ENCODE results near the gene TMEM131L. TPM values are rescaled to one million over a fixed set of nuclear protein-coding genes. Genes with fewer than 3 reads are reported as not detected.

TMEM131L gene
- total and polyA plus RNA-seq, 2 donors (not counting 3 experiments of a cell fraction or from before 2014, with no cell fraction given), result 7.7 to 21.2 TPM

DNA sequence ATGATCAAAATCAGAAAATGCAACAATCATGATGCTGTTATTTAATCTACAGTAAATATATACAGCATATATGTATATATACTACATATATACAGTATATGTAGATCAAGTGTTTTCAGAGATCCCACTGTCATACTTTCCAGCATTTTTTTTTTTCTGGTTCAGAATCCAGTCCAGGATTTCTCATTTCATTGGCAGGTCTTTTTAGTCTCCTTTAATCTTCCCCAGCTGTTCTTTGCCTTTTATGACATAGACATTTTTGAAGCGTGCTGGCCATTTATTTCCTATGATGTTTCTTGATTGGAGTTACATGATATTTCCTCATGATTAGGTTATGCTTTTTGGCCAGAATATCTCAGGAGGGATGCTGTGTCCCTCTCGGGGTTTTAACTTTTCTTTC is 125.9 kb downstream of the TMEM131L start:
- ChIA-PET CTCF (interaction anchor here (0.8 to 1.4 kb wide), 2 partner anchors 159 to 449 kb away, joined by 3 read pairs; no protein-coding TSS in a partner anchor), POLR2A (no interaction called here)
- FAIRE-seq (no peak), DNase-seq (ENCODE audit: low read depth, low spot score) (no peak)
- no peaks in the 10 kb centered on the region for H3K9me3 ChIP-seq (replicated peaks; ENCODE audit: control insufficient read depth, insufficient read depth, low read length)
- H3K9ac ChIP-seq (replicated peaks; ENCODE audit: extremely low read depth, insufficient read depth, low read length), result no peak overlapping the region
- intact Hi-C loops (cut with micrococcal nuclease) (no loop called here), dilution Hi-C loops (cut with MboI; ENCODE audit: extremely low pct_ligation_motif_present, low sequenced_read_pairs) (no loop called here)
- no peaks in the 10 kb centered on the region for H3K27me3 ChIP-seq (ENCODE audit: control insufficient read depth in 2 of 2, insufficient read depth in 2 of 2, low read length in 2 of 2)
- H3K4me1 ChIP-seq (ENCODE audit: control insufficient read depth, extremely low read depth, insufficient read depth, low read length), result no peaks in the 10 kb centered on the region
- H3K4me3 ChIP-seq (replicated peaks in 1 of 3; ENCODE audit: insufficient read depth in 1 of 3, low read depth in 1 of 3, low read length in 3 of 3), result no peak overlapping the region
- H3K79me2 ChIP-seq (ENCODE audit: control insufficient read depth, insufficient read depth, low read length), result no peaks in the 10 kb centered on the region
- H3K4me2 ChIP-seq (ENCODE audit: insufficient read depth, low read length), result no peak overlapping the region
- H3K36me3 ChIP-seq (ENCODE audit: control insufficient read depth in 2 of 2, extremely low read depth in 1 of 2, insufficient read depth in 2 of 2, low read length in 2 of 2), result peaks cover 0 to 4% of the 10 kb centered on the region in 2 experiments
- no peak for TF ChIP-seq POLR2AphosphoS5 (IDR thresholded peaks at IDR 0.05; ENCODE audit: insufficient read depth, low read depth, low read length)
- TF ChIP-seq FOS (IDR thresholded peaks at IDR 0.05; ENCODE audit: borderline replicate concordance, insufficient read depth, low read length), result no peak
- TF ChIP-seq GATA2 (IDR thresholded peaks at IDR 0.05; ENCODE audit: insufficient read depth, insufficient read length, low read depth, low read length), result no peak
- TF ChIP-seq JUN (IDR thresholded peaks at IDR 0.05; ENCODE audit: borderline replicate concordance, insufficient read depth, insufficient read length, low read depth), result no peak
- TF ChIP-seq, protein P1, sequence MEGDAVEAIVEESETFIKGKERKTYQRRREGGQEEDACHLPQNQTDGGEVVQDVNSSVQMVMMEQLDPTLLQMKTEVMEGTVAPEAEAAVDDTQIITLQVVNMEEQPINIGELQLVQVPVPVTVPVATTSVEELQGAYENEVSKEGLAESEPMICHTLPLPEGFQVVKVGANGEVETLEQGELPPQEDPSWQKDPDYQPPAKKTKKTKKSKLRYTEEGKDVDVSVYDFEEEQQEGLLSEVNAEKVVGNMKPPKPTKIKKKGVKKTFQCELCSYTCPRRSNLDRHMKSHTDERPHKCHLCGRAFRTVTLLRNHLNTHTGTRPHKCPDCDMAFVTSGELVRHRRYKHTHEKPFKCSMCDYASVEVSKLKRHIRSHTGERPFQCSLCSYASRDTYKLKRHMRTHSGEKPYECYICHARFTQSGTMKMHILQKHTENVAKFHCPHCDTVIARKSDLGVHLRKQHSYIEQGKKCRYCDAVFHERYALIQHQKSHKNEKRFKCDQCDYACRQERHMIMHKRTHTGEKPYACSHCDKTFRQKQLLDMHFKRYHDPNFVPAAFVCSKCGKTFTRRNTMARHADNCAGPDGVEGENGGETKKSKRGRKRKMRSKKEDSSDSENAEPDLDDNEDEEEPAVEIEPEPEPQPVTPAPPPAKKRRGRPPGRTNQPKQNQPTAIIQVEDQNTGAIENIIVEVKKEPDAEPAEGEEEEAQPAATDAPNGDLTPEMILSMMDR (IDR thresholded peaks at IDR 0.05; ENCODE audit: extremely low read depth in 1 of 2, insufficient read depth in 1 of 2, low read depth in 1 of 2, low read length in 2 of 2), result no peak
- no peak for TF ChIP-seq MYC (IDR thresholded peaks at IDR 0.05; ENCODE audit: low read depth, low read length)
- H3K9me1 ChIP-seq (replicated peaks; ENCODE audit: control insufficient read depth, extremely low read depth, insufficient read depth, low read length), result no peaks in the 10 kb centered on the region
- H2AFZ ChIP-seq (ENCODE audit: low read depth, low read length), result no peak overlapping the region
- H3K27ac ChIP-seq (ENCODE audit: insufficient read depth, low read depth, low read length), result no peak overlapping the region
- BruUV-seq (replicated peaks), result no TSS peak
- H4K20me1 ChIP-seq (replicated peaks; ENCODE audit: control insufficient read depth, extremely low read depth, insufficient read depth, low read length), result no peaks in the 10 kb centered on the region

All from endothelial cell of umbilical vein (primary cell).